Breast epithelium (tissue), 4 donors: Measurements from ENCODE around the gene ATG7. TPM values are rescaled to one million over a fixed set of nuclear protein-coding genes. Genes with fewer than 3 reads are reported as not detected.

Source experiments
- DNase-seq, 2 donors: peaks; one replicate each; pipeline ENCODE4 v3.0.0-alpha.2; 2019; ENCODE audit warnings: low spot score in 2 of 2
- H3K27ac ChIP-seq, 2 donors: fragments of 200-600 bp; sonication (generic) in 1 of 2; one replicate each; pipeline ENCODE4 v1.5.1; 2016 to 2019; ENCODE audit warnings: mild to moderate bottlenecking in 1 of 2
- H3K27me3 ChIP-seq, 2 donors: fragments of 200-600 bp; sonication (generic) in 1 of 2; one replicate each; pipeline versions ENCODE4 v1.5.1 to v1.6.0; 2017 to 2019; ENCODE audit warnings: control low read depth in 1 of 2, mild to moderate bottlenecking in 1 of 2
- H3K36me3 ChIP-seq: fragments of 200-600 bp; one replicate; pipeline ENCODE4 v1.5.1; 2019
- H3K4me1 ChIP-seq, 2 donors: fragments of 200-600 bp; sonication (generic); one replicate each; pipeline ENCODE4 v1.5.1; 2016 to 2019; ENCODE audit warnings: control low read depth in 1 of 2
- H3K4me3 ChIP-seq, 3 donors: fragments of 200-600 bp; sonication (generic); 1 replicate in 2 of 3; 2 replicates in 1 of 3; pipeline ENCODE4 v1.5.1; 2016 to 2019; ENCODE audit warnings: mild to moderate bottlenecking in 3 of 3, moderate library complexity in 2 of 3
- H3K9me3 ChIP-seq, 2 donors: fragments of 200-600 bp; sonication (generic) in 1 of 2; one replicate each; pipeline ENCODE4 v1.5.1; 2016 to 2019; ENCODE audit warnings: control low read depth in 1 of 2
- POLR2A ChIP-seq: fragments of 450-650 bp; IDR thresholded peaks from one replicate; pipeline ENCODE4 v1.6.1; 2016; ENCODE audit warnings: antibody characterized with exemption, mild to moderate bottlenecking, moderate library complexity
- POLR2AphosphoS5 ChIP-seq, 3 donors: sonication (generic); formaldehyde crosslinking; IDR thresholded peaks; one replicate each; pipeline ENCODE4 v1.6.1; 2017; ENCODE audit warnings: antibody characterized with exemption in 3 of 3
- intact Hi-C: fragments of 100-400 bp; cut with DNase I; formaldehyde crosslinking; loops from one replicate; pipeline ENCODE4 v1.15.1; 2023; ENCODE audit warnings: low total_unique reads
- total RNA-seq, 3 donors: library from RNA; depleted of rRNA; stranded (reverse); fragments of >200 nt; gene quantifications; one replicate each; pipeline ENCODE4 v1.1.0, GENCODE V29; 2016
- TF ChIP-seq, protein P1 (sequence below), 3 donors: fragments of 450-650 bp; IDR thresholded peaks; one replicate each; pipeline ENCODE4 v1.5.1; 2016 to 2017; ENCODE audit warnings: antibody characterized with exemption in 3 of 3, mild to moderate bottlenecking in 3 of 3, moderate library complexity in 3 of 3

The ATG7 gene
- total RNA-seq, 3 donors from 2014 or later: 64.9 to 81.9 (median 75.5) TPM

DNA sequence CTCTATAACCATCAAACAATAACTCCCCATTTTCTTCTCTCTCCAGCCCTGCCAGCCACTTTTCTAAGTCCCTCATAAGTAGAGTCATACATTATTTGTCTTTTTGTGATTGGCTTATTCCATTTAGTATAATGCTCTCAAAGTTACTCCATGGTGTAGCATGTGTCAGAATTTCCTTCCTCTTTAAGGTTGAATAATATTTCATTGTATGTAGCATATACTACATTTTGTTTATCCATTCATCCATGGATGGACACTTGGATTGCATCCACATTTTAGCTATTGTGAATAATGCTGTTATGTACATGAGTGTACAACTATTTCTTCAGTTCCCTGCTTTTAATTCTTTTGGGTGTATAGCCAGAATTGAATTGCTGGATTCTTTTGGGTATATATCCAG, 138.4 kb downstream of the ATG7 start:
- H3K27ac ChIP-seq: no peak overlapping the region
- H3K4me3 ChIP-seq: no peak overlapping the region
- no peak for DNase-seq
- no peaks in the 10 kb centered on the region for H3K36me3 ChIP-seq
- H3K4me1 ChIP-seq: no peaks in the 10 kb centered on the region
- H3K9me3 ChIP-seq: peaks cover 6 to 27% of the 10 kb centered on the region in 2 donors
- no peak for TF ChIP-seq POLR2A
- TF ChIP-seq, protein P1, sequence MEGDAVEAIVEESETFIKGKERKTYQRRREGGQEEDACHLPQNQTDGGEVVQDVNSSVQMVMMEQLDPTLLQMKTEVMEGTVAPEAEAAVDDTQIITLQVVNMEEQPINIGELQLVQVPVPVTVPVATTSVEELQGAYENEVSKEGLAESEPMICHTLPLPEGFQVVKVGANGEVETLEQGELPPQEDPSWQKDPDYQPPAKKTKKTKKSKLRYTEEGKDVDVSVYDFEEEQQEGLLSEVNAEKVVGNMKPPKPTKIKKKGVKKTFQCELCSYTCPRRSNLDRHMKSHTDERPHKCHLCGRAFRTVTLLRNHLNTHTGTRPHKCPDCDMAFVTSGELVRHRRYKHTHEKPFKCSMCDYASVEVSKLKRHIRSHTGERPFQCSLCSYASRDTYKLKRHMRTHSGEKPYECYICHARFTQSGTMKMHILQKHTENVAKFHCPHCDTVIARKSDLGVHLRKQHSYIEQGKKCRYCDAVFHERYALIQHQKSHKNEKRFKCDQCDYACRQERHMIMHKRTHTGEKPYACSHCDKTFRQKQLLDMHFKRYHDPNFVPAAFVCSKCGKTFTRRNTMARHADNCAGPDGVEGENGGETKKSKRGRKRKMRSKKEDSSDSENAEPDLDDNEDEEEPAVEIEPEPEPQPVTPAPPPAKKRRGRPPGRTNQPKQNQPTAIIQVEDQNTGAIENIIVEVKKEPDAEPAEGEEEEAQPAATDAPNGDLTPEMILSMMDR (IDR thresholded peaks at IDR 0.05): no peak
- TF ChIP-seq POLR2AphosphoS5 (IDR thresholded peaks at IDR 0.05): no peak
- intact Hi-C loops: no loop called here
- H3K27me3 ChIP-seq: no peaks in the 10 kb centered on the region

DNA sequence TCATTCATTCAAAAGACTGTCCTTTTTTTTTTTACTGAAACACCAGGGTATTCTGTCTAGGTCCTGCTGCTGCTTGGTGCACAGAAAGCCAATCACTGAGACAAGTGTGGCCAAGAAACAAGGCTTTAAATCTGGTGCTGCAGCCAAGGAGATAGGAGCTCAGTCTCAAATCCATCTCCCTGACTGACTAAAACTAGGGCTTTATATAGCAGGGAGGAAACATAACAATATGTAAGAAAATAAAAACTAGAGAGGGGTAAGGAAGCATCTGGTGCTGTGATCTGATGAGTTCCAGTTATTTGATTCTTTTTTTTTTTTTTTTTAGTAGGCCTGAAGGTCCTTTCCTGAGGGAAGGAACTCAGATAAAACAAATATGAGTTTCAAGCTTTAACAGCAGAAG, 139.8 kb downstream of the ATG7 start:
- Histone ChIP-seq H3K9me3 (peaks cover 6 to 27% of the 10 kb centered on the region in 2 donors), H3K4me1 (no peaks in the 10 kb centered on the region), H3K36me3 (no peaks in the 10 kb centered on the region), H3K4me3 (no peak overlapping the region), H3K27ac (no peak overlapping the region), H3K27me3 (no peaks in the 10 kb centered on the region)
- no peak for DNase-seq
- intact Hi-C loops: no loop called here
- no peak for TF ChIP-seq POLR2A
- TF ChIP-seq POLR2AphosphoS5 (IDR thresholded peaks at IDR 0.05): no peak
- TF ChIP-seq, protein P1 (IDR thresholded peaks at IDR 0.05): no peak

DNA sequence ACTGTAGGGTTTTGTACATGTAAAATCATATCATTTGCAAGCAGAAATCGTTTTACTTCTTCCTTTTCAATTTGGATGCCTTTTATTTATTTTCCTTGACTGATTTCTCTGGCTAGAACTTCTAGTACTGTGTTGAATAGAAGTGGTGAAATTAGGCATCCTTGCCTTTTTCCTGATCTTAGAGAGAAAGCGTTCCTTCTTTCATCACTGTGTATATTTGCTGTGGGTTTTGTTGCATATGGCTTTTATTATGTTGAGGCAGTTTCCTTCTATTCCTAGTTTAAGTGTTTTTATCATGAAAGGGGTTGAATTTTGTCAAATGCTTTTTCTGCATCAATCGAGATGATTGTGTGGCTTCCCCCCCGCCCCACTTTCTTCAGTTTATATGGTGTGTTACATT, 140.9 kb downstream of the ATG7 start:
- H3K27me3 ChIP-seq: no peaks in the 10 kb centered on the region
- no peak for TF ChIP-seq POLR2A
- no peak for TF ChIP-seq POLR2AphosphoS5 (IDR thresholded peaks at IDR 0.05)
- TF ChIP-seq, protein P1 (IDR thresholded peaks at IDR 0.05): no peak
- H3K36me3 ChIP-seq: no peaks in the 10 kb centered on the region
- no peak overlapping the region for H3K4me3 ChIP-seq
- H3K9me3 ChIP-seq: peaks cover 0 to 21% of the 10 kb centered on the region in 2 donors
- no peak overlapping the region for H3K27ac ChIP-seq
- intact Hi-C loops: no loop called here
- H3K4me1 ChIP-seq: no peaks in the 10 kb centered on the region
- DNase-seq: no peak

DNA sequence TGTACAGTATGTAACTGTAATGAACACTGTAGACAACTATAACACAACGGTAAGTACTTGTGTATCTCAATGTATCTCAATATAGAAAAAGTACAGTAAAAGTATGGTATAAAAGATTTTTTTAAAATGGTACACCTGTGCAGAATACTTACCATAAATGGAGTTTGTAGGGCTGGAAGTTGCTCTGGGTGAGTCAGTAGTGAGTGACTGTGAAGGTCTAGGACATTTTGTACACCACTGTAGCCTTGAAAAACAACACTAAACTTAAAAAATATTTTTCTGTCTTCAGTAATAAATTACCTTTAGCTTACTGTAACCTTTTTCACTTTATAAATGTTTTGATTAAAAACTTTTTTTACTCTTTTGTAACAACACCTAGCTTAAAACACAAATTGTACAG, 142.9 kb downstream of the ATG7 start:
- no peak for TF ChIP-seq POLR2AphosphoS5 (IDR thresholded peaks at IDR 0.05)
- TF ChIP-seq, protein P1 (IDR thresholded peaks at IDR 0.05): no peak
- no peak for TF ChIP-seq POLR2A
- Histone ChIP-seq H3K4me1 (no peaks in the 10 kb centered on the region), H3K36me3 (no peaks in the 10 kb centered on the region), H3K27me3 (no peaks in the 10 kb centered on the region), H3K27ac (no peak overlapping the region), H3K4me3 (no peak overlapping the region), H3K9me3 (peaks cover 0 to 12% of the 10 kb centered on the region in 2 donors)
- no peak for DNase-seq
- intact Hi-C loops: no loop called here

DNA sequence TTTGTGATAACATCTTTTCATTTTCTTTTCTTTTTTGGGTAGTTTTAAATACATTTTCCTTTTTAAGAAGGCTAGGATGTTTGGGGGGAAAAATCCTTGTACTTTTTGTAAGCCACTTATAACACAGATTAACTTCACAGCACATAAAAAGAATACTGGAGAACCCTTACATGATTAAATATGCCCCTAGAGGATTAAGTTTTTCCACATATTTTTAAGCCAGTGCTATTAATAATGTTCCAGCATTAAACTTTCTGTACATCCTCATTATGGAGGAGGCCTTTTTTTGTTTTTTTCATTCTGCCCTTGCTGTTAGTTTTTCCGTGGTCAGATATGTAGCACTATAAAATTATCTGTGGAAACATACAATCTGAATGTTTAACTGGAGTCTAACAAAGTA, 147.9 kb downstream of the ATG7 start:
- Histone ChIP-seq H3K27me3 (no peaks in the 10 kb centered on the region), H3K27ac (no peak overlapping the region), H3K9me3 (peaks cover 0 to under 1% of the 10 kb centered on the region in 2 donors), H3K36me3 (no peaks in the 10 kb centered on the region), H3K4me3 (no peak overlapping the region), H3K4me1 (no peaks in the 10 kb centered on the region)
- no peak for DNase-seq
- intact Hi-C loops: no loop called here
- TF ChIP-seq, protein P1 (IDR thresholded peaks at IDR 0.05): no peak
- no peak for TF ChIP-seq POLR2AphosphoS5 (IDR thresholded peaks at IDR 0.05)
- TF ChIP-seq POLR2A: no peak
